Measurements from ENCODE around the gene ERCC8. TPM values are rescaled to one million over a fixed set of nuclear protein-coding genes. Genes with fewer than 3 reads are reported as not detected.

ERCC8 gene
- total and polyA plus RNA-seq, 2 experiments from 2014 or later: 21.6 to 53.9 TPM

DNA sequence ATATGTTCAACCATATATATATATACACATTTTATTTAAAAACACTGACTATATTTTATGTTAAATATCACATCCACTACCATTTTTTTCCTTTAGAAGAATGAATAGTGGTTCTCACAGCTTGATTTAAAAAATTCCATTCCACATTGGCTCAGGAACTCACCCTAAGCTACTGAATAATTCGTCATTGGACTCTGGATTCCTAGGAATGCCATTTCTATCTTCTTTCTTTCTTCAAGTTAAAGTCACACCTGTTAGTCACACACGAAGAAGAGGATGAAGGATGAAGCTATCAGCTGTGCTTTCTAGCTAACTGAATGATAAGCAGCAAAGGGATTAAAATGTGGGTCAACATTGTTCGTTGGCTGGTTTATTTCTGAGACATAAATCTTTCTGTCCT is 108.7 kb downstream of the ERCC8 start:
- Mint-ChIP-seq H3K4me3 (peak overlapping the region; percentile 1; the same call in 1 of the 3 replicates), H3K4me1 (peaks cover 30% of the 10 kb centered on the region), H3K27ac (0 out of 2 replicates have a peak overlapping the region, but pooled peaks have one; percentile 90), H3K9me3 (no peaks in the 10 kb centered on the region; the same call in 2 of the 3 replicates), H3K36me3 (ENCODE audit: low read depth) (0 out of 3 replicates have a peak, but pooled peaks cover 2% of the 10 kb centered on the region), H3K27me3 (ENCODE audit: insufficient read depth, low read depth, poor library complexity) (peaks cover 5% of the 10 kb centered on the region)
- peaks cover 3% of the 10 kb centered on the region; the same call in 1 of the 2 replicates for H3K9me2 ChIP-seq (ENCODE audit: insufficient read depth)
- H3F3A ChIP-seq (replicated peaks; ENCODE audit: low read depth): no peaks in the 10 kb centered on the region
- peak overlapping the region; percentile 30 for H3K27ac ChIP-seq (ENCODE audit: low read depth)
- DNase-seq (ENCODE audit: low spot score) (peak; percentile 69), ATAC-seq (peak; percentile 50)
- TF ChIP-seq CREB1 (CRISPR knock-in tag; IDR thresholded peaks at IDR 0.05; ENCODE audit: low read depth) (no peak), POLR2AphosphoS5 (IDR thresholded peaks at IDR 0.05; ENCODE audit: low read depth) (no peak), EZH2phosphoT487 (IDR thresholded peaks at IDR 0.05; ENCODE audit: unreplicated experiment) (no peak), STAT1 (IDR thresholded peaks at IDR 0.05; ENCODE audit: unreplicated experiment) (no peak)
- TF ChIP-seq, protein P1, sequence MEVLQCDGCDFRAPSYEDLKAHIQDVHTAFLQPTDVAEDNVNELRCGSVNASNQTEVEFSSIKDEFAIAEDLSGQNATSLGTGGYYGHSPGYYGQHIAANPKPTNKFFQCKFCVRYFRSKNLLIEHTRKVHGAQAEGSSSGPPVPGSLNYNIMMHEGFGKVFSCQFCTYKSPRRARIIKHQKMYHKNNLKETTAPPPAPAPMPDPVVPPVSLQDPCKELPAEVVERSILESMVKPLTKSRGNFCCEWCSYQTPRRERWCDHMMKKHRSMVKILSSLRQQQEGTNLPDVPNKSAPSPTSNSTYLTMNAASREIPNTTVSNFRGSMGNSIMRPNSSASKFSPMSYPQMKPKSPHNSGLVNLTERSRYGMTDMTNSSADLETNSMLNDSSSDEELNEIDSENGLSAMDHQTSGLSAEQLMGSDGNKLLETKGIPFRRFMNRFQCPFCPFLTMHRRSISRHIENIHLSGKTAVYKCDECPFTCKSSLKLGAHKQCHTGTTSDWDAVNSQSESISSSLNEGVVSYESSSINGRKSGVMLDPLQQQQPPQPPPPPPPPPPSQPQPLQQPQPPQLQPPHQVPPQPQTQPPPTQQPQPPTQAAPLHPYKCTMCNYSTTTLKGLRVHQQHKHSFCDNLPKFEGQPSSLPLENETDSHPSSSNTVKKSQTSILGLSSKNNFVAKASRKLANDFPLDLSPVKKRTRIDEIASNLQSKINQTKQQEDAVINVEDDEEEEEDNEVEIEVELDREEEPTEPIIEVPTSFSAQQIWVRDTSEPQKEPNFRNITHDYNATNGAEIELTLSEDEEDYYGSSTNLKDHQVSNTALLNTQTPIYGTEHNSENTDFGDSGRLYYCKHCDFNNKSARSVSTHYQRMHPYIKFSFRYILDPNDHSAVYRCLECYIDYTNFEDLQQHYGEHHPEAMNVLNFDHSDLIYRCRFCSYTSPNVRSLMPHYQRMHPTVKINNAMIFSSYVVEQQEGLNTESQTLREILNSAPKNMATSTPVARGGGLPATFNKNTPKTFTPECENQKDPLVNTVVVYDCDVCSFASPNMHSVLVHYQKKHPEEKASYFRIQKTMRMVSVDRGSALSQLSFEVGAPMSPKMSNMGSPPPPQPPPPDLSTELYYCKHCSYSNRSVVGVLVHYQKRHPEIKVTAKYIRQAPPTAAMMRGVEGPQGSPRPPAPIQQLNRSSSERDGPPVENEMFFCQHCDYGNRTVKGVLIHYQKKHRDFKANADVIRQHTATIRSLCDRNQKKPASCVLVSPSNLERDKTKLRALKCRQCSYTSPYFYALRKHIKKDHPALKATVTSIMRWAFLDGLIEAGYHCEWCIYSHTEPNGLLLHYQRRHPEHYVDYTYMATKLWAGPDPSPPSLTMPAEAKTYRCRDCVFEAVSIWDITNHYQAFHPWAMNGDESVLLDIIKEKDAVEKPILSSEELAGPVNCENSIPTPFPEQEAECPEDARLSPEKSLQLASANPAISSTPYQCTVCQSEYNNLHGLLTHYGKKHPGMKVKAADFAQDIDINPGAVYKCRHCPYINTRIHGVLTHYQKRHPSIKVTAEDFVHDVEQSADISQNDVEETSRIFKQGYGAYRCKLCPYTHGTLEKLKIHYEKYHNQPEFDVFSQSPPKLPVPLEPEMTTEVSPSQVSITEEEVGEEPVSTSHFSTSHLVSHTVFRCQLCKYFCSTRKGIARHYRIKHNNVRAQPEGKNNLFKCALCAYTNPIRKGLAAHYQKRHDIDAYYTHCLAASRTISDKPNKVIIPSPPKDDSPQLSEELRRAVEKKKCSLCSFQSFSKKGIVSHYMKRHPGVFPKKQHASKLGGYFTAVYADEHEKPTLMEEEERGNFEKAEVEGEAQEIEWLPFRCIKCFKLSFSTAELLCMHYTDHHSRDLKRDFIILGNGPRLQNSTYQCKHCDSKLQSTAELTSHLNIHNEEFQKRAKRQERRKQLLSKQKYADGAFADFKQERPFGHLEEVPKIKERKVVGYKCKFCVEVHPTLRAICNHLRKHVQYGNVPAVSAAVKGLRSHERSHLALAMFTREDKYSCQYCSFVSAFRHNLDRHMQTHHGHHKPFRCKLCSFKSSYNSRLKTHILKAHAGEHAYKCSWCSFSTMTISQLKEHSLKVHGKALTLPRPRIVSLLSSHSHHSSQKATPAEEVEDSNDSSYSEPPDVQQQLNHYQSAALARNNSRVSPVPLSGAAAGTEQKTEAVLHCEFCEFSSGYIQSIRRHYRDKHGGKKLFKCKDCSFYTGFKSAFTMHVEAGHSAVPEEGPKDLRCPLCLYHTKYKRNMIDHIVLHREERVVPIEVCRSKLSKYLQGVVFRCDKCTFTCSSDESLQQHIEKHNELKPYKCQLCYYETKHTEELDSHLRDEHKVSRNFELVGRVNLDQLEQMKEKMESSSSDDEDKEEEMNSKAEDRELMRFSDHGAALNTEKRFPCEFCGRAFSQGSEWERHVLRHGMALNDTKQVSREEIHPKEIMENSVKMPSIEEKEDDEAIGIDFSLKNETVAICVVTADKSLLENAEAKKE (CRISPR knock-in tag; IDR thresholded peaks at IDR 0.05): no peak
- H3K36me3 ChIP-seq (ENCODE audit: insufficient read depth): no peaks in the 10 kb centered on the region
- H3K4me1 ChIP-seq (ENCODE audit: insufficient read depth): peaks cover 25% of the 10 kb centered on the region
- H3K79me2 ChIP-seq (replicated peaks; ENCODE audit: insufficient read depth): peaks cover under 1% of the 10 kb centered on the region
- peak overlapping the region; percentile 25 for H3K4me2 ChIP-seq
- H4K20me1 ChIP-seq (replicated peaks; ENCODE audit: insufficient read depth): 0 out of 2 replicates have a peak, but pooled peaks cover under 1% of the 10 kb centered on the region
- H3K4me3 ChIP-seq: no peak overlapping the region
- 0 out of 2 replicates have a peak, but pooled peaks cover under 1% of the 10 kb centered on the region for H3K27me3 ChIP-seq (ENCODE audit: insufficient read depth)
- no peak overlapping the region for H2AFZ ChIP-seq

DNA sequence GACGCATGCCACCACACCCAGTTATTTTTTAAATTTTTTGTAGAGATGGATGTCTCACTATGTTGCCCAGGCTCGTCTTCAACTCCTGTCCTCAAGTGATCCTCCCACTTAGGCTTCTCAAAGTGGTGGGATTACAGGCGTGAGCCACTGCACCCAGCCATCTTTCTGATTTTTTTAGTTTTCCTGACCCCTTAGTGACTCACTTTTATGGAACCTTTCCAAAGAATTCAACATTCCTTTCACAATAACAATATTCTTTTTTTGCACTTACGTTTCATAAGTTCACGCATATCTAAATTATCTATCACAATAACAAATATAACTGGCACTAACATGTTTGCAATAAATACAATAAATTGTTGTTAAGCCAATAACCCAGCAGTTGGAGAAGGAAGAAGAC is 109.3 kb downstream of the ERCC8 start:
- no peak overlapping the region for H3K4me3 Mint-ChIP-seq
- Histone ChIP-seq H4K20me1 (replicated peaks; ENCODE audit: insufficient read depth) (no peaks in the 10 kb centered on the region), H3K79me2 (replicated peaks; ENCODE audit: insufficient read depth) (no peaks in the 10 kb centered on the region; the same call in 1 of the 2 replicates), H2AFZ (no peak overlapping the region), H3F3A (replicated peaks; ENCODE audit: low read depth) (no peaks in the 10 kb centered on the region), H3K36me3 (ENCODE audit: insufficient read depth) (no peaks in the 10 kb centered on the region), H3K9me2 (ENCODE audit: insufficient read depth) (peaks cover 3% of the 10 kb centered on the region; the same call in 1 of the 2 replicates), H3K4me2 (no peak overlapping the region), H3K4me1 (ENCODE audit: insufficient read depth) (peaks cover 25% of the 10 kb centered on the region), H3K27ac (ENCODE audit: low read depth) (0 out of 2 replicates have a peak overlapping the region, but pooled peaks have one; percentile 11), H3K4me3 (no peak overlapping the region), H3K27me3 (ENCODE audit: insufficient read depth) (no peaks in the 10 kb centered on the region)
- no peaks in the 10 kb centered on the region; the same call in 2 of the 3 replicates for H3K9me3 Mint-ChIP-seq
- ATAC-seq (no peak), DNase-seq (ENCODE audit: low spot score) (no peak)
- TF ChIP-seq, protein P2, sequence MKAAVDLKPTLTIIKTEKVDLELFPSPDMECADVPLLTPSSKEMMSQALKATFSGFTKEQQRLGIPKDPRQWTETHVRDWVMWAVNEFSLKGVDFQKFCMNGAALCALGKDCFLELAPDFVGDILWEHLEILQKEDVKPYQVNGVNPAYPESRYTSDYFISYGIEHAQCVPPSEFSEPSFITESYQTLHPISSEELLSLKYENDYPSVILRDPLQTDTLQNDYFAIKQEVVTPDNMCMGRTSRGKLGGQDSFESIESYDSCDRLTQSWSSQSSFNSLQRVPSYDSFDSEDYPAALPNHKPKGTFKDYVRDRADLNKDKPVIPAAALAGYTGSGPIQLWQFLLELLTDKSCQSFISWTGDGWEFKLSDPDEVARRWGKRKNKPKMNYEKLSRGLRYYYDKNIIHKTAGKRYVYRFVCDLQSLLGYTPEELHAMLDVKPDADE (IDR thresholded peaks at IDR 0.05): no peak
- 0 out of 3 replicates have a peak, but pooled peaks cover 2% of the 10 kb centered on the region for H3K36me3 Mint-ChIP-seq (ENCODE audit: low read depth)
- peaks cover 5% of the 10 kb centered on the region for H3K27me3 Mint-ChIP-seq (ENCODE audit: insufficient read depth, low read depth, poor library complexity)
- peaks cover 30% of the 10 kb centered on the region for H3K4me1 Mint-ChIP-seq
- no peak overlapping the region for H3K27ac Mint-ChIP-seq

All from GM23338 (cell line).